Measurements from ENCODE around the gene RASD1.

RASD1 gene

GRCh38 chr17:17526369-17526768, 30.2 kb upstream of the RASD1 start:
- FAIRE-seq: no peak

GRCh38 chr17:17525956-17526355, 29.8 kb upstream of the RASD1 start:
- no peak for FAIRE-seq

- FAIRE-seq: no peak
These were observed 29.1 kb upstream of the RASD1 start for GRCh38 chr17:17525311-17525710.

- no peak for FAIRE-seq
These were observed 27.7 kb upstream of the RASD1 start for GRCh38 chr17:17523731-17524490.

GRCh38 chr17:17523001-17523730, 27.0 kb upstream of the RASD1 start:
- no peak for FAIRE-seq

GRCh38 chr17:17520599-17521232, 24.5 kb upstream of the RASD1 start:
- no peak for FAIRE-seq

GRCh38 chr17:17519886-17520285, 23.7 kb upstream of the RASD1 start:
- FAIRE-seq: no peak

- no peak for FAIRE-seq
These were observed 22.8 kb upstream of the RASD1 start for GRCh38 chr17:17518951-17519350.

- no peak for FAIRE-seq
These were observed 21.8 kb upstream of the RASD1 start for GRCh38 chr17:17518014-17518413.

GRCh38 chr17:17516941-17517720, 20.9 kb upstream of the RASD1 start:
- no peak for FAIRE-seq

GRCh38 chr17:17515934-17516930, 20.0 kb upstream of the RASD1 start:
- FAIRE-seq: no peak

GRCh38 chr17:17514993-17515933, 19.1 kb upstream of the RASD1 start:
- no peak for FAIRE-seq

GRCh38 chr17:17514361-17514992, 18.3 kb upstream of the RASD1 start:
- FAIRE-seq: no peak

- no peak for FAIRE-seq
These were observed 17.4 kb upstream of the RASD1 start for GRCh38 chr17:17513626-17514025.

GRCh38 chr17:17512866-17513265, 16.7 kb upstream of the RASD1 start:
- FAIRE-seq: no peak

- FAIRE-seq: no peak
These were observed 16.0 kb upstream of the RASD1 start for GRCh38 chr17:17511881-17512858.

GRCh38 chr17:17511293-17511741, 15.1 kb upstream of the RASD1 start:
- no peak for FAIRE-seq

- no peak for FAIRE-seq
These were observed 14.5 kb upstream of the RASD1 start for GRCh38 chr17:17510456-17511292.
